Hippocampal formation (tissue), 2 donors: ENCODE measurements around the gene C20orf144.

ENCODE experiments used
- DNase-seq, 2 donors: peaks; one replicate each; lab custom pipeline; 2025; lab: John Stamatoyannopoulos, UW

The C20orf144 gene

DNA sequence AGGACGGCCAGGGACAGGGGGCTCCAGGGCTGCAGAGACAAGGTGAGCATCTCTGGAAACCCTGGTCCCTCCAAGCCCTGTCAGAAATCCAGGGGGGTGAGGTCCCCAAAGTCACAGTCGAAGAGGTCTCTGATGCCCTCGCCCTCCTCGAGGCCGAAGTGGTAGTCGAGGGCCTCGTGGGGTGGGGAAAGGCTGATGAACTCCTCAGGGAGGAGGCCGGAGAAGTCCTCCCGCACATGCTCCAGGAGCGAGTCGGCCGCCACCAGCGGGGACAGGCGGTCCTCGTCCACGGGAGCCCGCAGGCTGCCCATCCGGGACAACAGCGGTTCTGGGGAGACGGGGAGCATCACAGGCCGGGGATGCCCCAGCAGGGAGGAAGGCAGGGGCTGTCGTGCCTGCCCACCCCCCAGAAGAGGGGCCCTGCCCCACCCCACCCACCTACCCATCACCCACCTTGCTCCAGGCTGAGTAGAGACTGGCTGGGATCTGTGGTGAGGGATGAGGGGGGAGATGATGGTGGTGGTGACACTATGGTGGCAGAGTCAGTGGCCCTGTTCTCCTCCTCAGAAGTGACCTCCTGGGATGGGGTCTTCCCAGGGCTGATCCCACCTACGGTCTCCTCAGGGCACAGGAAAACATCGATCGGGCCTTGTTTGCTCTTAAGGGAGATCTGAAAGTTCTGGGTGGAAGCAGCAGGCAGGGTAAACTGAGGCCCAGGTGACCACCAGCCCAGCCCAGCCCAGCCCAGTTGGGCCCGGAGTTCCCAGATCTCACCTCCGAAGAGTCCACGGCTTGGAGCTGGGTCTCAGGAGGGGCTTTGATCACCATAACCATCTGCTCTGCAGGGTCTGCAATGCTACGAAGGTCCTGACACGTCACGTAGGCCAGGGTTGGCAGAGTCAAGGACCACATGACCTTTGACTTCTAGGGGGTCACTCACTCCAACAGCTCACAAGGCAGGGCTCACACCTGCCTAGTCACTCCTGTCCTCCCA is 14.8 kb downstream of the C20orf144 start:
- DNase-seq: no peak

DNA sequence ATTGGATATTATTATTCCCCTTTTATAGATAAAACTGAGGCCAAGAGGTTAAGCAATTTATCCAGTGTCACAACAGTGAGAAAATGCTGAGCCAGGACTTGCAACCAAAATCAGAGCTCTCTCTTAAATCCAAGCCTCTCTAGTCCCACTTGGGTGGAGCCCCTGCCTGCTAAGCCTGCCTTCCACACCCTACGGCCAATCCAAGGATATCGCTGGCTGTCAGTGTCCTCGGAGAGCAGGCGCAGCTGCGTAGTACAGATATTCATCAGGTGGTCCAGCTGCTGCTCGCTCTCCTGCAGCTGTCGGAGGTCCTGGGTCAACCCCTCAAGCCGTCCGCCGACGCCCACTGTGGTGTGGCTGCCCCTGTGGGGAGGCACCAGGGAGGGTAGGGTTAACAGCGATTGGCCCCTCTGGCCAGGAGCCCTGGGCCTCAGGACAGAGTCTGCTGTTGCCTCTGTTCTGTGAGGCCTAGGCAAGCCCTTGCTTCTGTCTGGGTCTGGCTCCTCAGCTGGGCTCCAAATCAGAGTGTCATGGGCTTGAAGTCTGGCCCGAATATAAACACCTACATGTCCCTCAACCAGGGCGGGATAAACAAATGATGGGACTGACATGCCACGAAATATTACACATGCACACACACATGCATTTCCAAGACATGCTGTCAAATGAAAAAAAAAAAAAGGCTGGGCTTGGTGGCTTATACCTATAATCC is 16.0 kb downstream of the C20orf144 start:
- DNase-seq: no peak

DNA sequence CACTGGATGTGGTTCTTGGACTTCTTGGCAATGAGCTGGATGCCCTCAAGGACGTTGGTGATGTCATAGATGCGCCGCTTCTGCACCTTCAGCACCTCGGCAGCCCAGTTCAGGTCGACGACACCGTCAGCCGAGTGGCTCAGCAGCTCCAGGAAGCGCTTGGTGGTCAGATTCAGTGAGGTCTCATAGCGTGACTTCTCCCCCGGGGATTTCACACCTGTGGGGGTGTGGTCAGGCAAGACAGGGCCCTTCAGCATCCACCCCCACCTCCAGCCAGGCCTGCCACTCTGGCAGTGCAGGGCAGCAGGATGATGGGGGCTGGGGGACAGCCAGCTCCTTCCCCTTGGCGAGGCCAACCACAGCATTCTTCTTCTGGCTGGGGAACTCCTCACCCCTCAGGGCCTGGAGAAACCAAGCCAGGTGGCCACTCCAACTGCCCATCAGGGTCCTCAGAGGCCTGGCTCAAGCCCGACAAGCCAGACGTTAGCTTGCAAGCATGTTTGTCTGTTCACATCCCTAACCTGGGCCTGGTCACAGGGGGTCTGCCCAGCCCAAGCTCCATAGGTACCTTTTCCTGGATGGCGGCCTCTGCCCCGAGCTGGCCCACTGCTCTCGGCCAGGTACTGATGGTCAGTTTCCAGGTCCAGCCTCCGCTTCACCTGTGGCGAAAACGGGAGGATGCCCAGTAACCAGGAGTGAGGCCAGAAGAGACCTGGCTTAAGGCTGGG is 17.8 kb downstream of the C20orf144 start:
- no peak for DNase-seq

DNA sequence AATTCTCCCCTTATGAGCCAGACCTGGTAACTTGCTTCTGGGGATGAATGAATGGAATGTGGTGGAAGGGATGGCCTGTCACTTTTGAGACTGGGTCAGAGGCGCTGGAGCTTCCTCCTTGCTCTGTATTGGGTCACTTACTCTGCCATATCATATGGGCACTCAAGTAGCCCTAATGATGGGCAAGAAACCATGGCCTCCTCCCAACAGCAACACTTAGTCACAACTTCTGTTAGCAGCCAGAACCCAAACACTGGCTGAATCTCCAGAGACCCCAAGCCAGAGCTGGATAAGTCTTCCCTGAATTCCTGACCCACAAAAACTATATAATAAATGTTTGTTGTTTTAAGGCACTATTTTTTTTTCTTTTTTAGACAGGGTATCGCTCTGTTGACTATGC is 18.6 kb downstream of the C20orf144 start:
- DNase-seq: no peak

DNA sequence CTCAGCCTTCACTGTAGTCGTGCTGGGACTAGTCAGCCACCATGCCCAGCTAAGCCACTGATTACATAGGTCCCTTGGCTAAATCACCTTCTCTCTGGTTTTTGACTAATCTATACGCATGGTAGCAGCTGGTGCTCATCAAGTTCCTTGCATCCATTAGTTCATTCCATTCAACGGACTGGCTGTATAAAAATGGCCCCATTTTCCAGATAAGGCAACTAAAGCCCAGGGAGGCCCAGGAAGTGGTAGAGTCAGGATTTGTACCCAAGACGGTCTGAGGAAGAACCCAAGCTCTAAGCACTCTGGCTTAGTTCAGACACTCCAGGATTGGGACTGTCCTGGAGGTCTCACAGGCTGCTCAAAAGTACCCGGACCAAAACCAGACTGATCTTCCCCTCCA is 19.2 kb downstream of the C20orf144 start:
- no peak for DNase-seq

DNA sequence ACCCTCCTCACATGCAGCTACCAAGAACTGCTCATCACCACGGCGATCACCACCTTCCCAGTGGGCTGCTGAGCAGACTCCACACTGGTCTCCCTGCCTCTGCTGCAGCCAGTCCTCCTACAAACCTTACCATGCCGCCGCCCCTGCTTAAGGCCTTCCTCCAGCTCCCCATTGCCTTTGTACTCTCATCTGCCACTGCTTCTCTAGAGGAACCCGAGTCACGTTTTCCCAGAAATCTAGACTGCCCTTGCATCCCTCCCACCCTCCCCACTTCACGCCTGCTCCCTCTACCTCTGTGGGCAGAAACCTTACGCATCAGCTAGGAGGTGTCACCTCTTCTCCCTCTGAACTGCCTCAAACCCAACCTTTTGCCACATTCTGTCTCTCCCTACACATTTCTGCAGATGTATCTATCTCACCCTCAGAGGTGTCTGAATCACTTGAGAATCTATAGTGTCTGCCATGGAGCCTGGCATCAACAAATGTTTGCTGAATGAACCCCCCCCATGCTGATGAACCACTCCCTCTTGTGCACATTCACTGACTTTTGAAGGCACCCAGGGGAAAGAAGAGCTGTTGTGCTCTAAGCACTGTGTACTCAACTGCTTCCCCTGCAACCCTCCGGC is 19.7 kb downstream of the C20orf144 start:
- DNase-seq: no peak

DNA sequence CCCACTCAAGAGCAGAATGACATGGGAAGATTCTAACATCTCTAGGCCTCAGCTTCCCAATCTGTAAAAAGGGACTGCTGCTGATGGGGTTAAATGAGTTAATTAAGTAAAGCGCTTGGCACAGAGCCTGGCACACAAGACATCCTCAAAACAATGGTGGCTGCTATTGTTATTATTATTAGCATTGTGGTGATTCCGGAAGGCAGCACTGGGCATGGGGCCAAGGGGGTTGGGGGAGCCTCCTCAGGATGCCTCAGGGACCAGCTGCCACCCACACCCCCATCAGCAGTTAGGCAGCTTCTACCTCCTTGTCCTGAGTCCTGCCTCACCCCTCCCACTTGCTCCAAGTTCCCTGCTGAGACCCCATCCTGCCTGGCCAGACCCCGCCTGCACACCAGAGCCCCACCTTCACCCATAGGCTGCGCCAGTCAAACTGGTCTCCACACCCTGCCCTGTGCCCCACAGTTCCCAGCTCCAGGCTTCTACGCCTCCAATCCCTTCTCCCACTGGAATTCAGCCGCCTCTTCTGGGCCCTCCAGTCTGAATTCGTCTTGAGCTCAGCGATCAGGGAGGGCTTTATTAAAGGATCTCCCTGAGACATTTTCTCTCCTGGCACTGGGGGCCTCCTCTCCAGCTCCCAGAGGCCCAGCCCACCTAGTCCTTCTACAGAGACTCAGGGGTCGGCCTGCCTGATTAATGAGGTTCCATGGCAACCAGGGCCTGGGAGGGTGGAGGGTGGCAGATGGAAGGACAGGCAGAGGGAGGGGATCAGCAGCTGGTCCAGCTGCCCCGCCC is 22.6 kb downstream of the C20orf144 start:
- DNase-seq: no peak

DNA sequence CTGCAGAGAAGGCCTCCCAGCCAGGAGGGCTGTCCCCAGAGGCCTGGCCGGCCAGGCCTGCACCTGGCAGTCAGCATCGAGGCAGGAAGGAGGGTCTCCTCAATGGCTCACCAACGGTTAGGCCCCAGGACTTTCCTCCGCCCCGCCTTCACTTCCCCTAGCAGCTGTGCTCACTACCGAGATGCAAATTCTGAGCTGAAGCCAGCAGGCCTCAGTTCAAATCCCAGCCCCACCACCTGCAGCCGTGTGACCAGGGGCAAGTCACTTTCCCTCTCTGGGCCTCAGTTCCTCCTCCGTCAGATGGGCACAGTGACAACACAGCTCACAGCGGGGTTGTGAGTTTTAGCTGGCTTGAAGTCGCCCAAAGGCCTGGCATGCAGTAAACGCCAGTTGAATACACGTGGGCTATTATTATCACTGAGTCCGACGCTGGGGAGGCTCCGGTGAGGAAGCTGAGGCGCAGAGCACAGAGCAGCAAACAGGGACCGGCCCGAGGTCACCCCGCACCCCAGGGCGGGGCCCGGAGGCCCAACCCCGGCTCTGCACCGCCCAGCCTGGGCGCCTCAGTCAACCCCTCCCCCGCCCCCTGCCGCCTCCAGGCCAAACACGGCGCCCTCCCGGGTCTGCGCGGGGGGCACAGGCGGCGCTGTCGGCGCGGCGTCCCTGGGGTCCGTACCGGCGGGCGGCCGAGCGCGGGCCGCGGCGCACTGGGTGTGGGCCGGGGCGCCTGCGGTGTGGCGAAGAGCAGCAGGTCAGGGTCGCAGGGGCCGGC is 23.4 kb downstream of the C20orf144 start:
- DNase-seq: no peak

DNA sequence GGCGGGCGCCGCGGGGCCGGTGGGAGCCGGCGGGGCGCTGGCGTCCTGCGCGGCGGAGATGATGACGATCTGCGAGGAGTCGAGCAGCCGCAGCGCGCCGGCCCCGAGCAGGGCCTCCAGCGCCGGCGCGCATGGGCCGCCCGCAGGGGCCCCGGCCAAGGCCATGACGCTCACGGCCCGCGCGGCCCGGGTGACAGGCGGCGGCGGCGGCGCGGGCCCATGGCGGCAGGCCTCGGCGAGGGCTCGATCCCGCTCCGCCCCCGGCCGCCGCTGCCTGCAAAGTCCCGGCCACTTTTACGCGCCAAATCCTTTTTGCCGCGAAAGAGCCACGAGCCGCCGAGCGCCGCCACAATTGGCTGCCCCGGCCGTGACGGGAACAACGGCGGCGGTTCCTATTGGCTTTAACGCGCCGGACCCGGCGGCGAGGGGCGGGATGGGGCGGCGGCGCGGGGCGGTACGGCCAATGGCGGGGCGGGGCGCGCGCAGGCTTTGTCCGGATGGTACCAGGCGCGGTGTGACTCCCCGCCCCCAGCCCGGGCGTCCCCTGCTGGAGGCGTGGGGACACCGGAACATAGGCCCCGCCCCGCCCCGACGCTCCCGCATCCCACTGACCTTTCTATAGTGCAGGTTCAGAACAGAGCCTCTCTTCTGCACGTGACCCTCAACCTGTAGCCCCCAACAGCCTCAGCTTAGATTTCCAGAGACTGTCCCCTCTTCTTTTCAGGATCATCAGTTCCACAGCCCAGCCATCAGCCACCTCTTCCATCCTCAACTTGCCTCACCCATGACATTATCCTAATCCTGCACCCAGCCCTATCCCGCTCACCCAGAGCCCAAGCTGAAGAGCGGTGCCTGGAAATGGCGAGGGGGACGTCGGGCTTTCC is 24.2 kb downstream of the C20orf144 start, which contains the start of gene E2F1:
TSS of gene E2F1 (minus strand) at position 286 of the 884 bp plus-strand sequence. CDS start at position 165, 121 bp downstream.
- peak; percentile 87 to 94 for DNase-seq

DNA sequence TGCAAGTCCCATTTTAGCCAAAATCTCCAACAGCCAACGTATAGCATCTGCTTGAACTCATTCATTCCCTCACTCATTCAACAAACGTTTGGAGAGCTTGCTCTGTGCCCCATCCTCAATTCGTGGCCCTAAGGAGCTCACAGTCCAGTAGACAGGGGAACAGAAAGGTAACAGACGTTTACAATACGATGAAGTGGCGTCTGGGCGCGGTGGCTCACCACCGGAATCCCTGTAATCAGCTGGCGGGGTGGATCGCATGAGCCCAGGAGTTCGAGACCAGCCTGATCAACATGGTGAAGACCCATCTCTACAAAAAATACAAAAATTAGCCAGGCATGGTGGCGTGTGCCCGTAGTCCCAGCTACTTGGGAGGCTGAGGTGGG is 24.8 kb downstream of the C20orf144 start:
- DNase-seq: no peak

DNA sequence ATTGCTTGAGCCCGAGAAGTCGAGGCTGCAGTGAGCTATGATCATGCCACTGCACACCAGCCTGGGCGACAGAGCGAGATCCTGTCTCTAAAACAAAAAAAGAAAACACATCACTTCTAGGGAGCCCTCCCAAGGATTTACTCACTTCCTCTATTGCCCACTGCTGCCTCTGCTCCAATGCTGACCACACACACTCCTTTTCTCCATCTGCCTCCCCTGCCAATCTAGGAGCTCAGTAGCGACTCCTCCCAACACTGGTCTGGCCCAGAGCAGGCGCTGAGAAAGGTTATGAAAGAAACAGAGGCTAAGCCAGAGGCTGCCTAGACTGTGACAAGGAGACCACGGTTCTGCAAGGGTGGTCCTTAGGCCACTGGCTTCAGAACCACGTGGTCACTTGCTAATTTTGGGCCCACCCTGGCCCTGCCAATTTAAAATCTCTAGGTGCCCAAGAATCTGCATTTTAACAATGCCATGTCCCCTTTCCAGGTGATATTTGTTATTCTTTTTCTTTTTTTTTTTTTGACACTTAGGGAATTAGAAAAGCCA is 25.3 kb downstream of the C20orf144 start:
- no peak for DNase-seq

DNA sequence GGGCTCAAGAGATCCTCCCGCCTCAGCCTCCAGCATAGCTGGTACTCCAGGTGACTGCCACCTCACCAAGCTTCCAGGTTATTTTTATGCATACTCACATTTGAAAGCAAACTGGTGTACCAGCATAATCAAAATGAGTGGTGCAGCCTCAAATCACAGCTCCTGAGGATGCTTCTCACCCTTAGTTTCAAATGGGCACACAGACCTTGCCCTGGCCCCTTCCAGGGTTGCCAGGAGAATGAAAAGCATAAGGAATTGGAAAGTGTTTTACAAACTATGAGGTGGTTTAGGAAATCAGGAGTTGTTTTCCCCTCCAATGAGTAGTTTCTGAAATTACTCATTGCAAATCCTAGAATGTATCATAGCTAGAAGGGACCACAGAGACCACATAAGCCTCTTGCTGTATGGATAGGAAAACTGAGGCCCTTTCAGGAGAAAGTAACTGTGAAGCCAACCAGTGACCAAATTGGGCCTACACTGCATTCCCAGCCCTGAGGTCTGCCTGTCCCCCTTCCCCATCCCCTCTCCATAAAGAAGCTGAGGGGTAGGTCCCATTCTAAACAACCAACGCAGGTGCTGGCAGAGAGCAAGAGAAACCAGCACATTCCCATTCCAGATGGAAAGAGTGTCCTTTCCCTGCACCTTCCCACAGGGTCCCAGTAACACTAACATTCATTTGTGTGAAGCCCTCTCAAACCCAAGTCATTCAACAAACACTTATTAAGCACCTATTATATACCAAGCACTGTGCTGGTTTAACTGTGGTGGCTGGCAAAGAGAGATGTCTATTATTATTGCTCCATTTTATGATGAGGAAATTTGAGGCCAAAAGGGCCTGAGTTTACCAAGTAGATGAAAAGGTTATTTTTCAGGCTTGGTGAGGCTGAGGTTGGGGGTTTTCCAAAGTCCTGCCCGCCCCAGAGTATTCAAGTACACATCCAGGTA is 26.1 kb downstream of the C20orf144 start:
- no peak for DNase-seq

DNA sequence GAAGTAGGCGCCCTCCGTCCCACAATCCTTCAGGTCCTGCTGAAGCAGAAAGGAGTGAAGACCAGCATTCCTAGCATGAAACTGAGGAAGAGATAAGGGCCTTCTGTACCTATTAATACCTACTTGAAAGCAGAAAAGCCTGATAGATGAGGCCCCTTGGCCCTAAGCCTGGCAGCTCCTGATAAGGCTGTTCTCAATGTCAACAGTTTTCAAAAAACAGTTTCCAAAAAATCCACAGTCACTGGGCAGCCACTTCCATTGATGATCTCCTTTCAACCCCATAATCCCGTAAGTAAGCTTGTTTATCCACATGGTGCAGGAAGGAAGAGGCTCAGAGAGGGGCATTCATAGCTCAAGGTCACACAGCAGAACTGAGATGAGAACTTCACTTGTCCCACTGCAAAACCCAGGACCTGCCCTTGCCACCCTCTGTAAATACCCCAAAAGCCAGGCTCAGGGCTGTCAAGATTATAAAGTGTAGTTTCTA is 26.9 kb downstream of the C20orf144 start:
- DNase-seq: no peak

DNA sequence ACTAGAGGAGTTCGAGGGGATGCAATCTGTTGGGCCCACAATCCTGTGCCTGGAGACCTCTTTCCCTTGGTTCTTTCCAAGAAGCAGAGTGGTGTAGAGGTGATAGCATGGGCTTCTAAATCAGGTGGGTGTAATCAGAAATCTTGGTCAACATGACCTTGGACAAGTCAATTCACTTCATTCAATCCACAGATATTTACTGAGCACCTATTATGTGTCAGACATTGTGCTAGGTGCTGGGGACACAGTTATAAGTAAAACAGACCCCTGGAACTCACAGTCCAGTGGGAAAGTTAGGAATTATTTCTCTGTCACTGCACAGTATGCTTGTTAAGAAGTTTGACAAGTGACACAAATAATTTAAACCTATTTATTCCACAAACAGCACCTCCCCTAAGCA is 27.4 kb downstream of the C20orf144 start:
- DNase-seq: no peak

DNA sequence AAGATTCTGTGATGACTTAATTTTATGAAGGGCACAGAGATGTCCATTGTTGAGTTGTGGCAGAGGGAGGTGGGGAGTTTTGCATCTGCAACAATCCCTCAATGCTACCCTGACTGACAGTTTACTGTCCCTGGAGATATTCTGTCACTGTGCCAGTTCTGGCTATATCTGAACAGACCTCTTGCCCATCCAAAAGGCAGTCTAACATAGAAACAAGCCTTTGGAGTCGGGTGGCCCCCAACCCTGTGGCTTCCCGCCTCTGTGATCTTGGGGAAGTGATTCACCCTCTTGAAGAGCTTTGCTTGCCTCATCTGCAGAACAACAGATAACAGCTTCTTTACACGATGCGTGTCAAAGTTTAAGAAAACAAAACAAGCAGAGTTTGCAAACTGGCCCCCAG is 27.8 kb downstream of the C20orf144 start:
- DNase-seq: peak in 1 of 2 donors; percentile 64

DNA sequence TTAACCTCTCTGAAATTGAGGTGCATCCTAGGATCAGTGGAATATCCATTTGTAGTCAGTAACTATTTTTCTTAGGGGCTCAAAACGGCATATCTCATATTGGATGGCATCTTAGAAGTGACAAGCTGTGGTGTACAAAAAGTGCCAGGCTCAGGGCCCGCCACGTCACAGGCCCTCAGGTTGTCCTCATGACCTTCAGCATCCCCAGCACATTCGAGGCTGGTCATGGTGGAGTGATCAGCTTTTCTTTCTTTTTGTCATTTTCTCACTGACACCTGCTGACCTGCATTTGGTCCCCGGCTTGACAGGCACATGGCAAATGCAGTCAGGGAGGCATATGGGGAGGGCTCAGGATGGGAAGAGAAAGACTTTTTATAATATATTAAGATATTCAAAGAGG is 31.2 kb downstream of the C20orf144 start:
- DNase-seq: no peak
